Breast epithelium (tissue), 3 donors: ENCODE results near the gene HRK.

Experiments used
- CTCF ChIP-seq, 3 donors: fragments of 450-650 bp; IDR thresholded peaks; one replicate each; pipeline ENCODE4 v1.5.1; 2016 to 2017; ENCODE audit warnings: antibody characterized with exemption in 3 of 3, mild to moderate bottlenecking in 3 of 3, moderate library complexity in 3 of 3
- POLR2AphosphoS5 ChIP-seq, 3 donors: sonication (generic); formaldehyde crosslinking; IDR thresholded peaks; one replicate each; pipeline ENCODE4 v1.6.1; 2017; ENCODE audit warnings: antibody characterized with exemption in 3 of 3

GRCh38 chr12:116864371-116865160 lies 16.7 kb downstream of the HRK start:
- no peak for TF ChIP-seq CTCF (IDR thresholded peaks at IDR 0.05)
- no peak for TF ChIP-seq POLR2AphosphoS5 (IDR thresholded peaks at IDR 0.05)
